Raji (cell line): ENCODE measurements around the gene STARD13.

Experiments
- POLR2A ChIP-seq: IDR thresholded peaks from 2 replicates; pipeline ENCODE4 v1.6.1; 2011; ENCODE audit warnings: low read depth, low read length, control low read depth; ENCODE audit not compliant: insufficient read depth

Gene STARD13

GRCh38 chr13:33111414-33112110 lies 174.0 kb downstream of the STARD13 start:
- TF ChIP-seq POLR2A, result no peak

GRCh38 chr13:33110713-33111413 lies 174.7 kb downstream of the STARD13 start:
- peak; percentile 60 for TF ChIP-seq POLR2A

GRCh38 chr13:33110386-33110712 lies 175.2 kb downstream of the STARD13 start:
- TF ChIP-seq POLR2A, result no peak; the same call in 1 of the 2 replicates

- TF ChIP-seq POLR2A, result peak; percentile 36; the same call in 1 of the 2 replicates
Measured at GRCh38 chr13:33109801-33110200, 175.8 kb downstream of the STARD13 start.

GRCh38 chr13:33109271-33109697 lies 176.3 kb downstream of the STARD13 start:
- TF ChIP-seq POLR2A, result no peak

- TF ChIP-seq POLR2A, result no peak
Measured at GRCh38 chr13:33108620-33109019, 176.9 kb downstream of the STARD13 start.

GRCh38 chr13:33107361-33107760 lies 178.2 kb downstream of the STARD13 start:
- TF ChIP-seq POLR2A, result no peak

GRCh38 chr13:33106656-33107360 lies 178.7 kb downstream of the STARD13 start:
- TF ChIP-seq POLR2A, result no peak

GRCh38 chr13:33105387-33106005 lies 180.1 kb downstream of the STARD13 start:
- TF ChIP-seq POLR2A, result no peak

- no peak for TF ChIP-seq POLR2A
Measured at GRCh38 chr13:33103457-33103856, 182.1 kb downstream of the STARD13 start.

- TF ChIP-seq POLR2A, result no peak
Measured at GRCh38 chr13:33101835-33102234, 183.7 kb downstream of the STARD13 start.

- no peak for TF ChIP-seq POLR2A
Measured at GRCh38 chr13:33100886-33101285, 184.7 kb downstream of the STARD13 start.

- TF ChIP-seq POLR2A, result no peak
Measured at GRCh38 chr13:33099860-33100259, 185.7 kb downstream of the STARD13 start.

GRCh38 chr13:33096886-33097605 lies 188.5 kb downstream of the STARD13 start:
- no peak for TF ChIP-seq POLR2A
